Aorta (tissue), 5 donors: ENCODE results near the gene HEXIM2. TPM values are rescaled to one million over a fixed set of nuclear protein-coding genes. Genes with fewer than 3 reads are reported as not detected.
"Not testable (repeated sequence)": the region's sequence is repeated elsewhere in the genome, so short reads cannot be mapped to it uniquely, and the experiment has no call there.

ENCODE experiments used
- ATAC-seq: fragments of 200-7000 bp; cut with Tn5 transposase; one replicate; pipeline ENCODE4 v1.9.1; 2022; ENCODE audit warnings: moderate library complexity; ENCODE audit not compliant: low FRiP score
- DNase-seq, 2 donors: peaks; one replicate each; pipeline ENCODE4 v3.0.0-alpha.2; 2020
- H3K27ac ChIP-seq, 2 donors: one replicate each; pipeline ENCODE4 v1.5.1; 2013; ENCODE audit warnings: low read length in 2 of 2, mild to moderate bottlenecking in 2 of 2, moderate library complexity in 2 of 2, control low read depth in 1 of 2, inconsistent platforms in 1 of 2, low read depth in 1 of 2
- H3K27me3 ChIP-seq, 2 donors: one replicate each; pipeline ENCODE4 v1.6.1; 2013; ENCODE audit warnings: control low read depth in 1 of 2, low read length in 1 of 2, mild to moderate bottlenecking in 1 of 2, moderate library complexity in 1 of 2; ENCODE audit not compliant: insufficient read depth in 2 of 2, control insufficient read depth in 1 of 2
- H3K36me3 ChIP-seq, 2 donors: one replicate each; pipeline ENCODE4 v1.6.1; 2013; ENCODE audit warnings: control low read depth in 1 of 2, low read length in 1 of 2, mild to moderate bottlenecking in 1 of 2; ENCODE audit not compliant: insufficient read depth in 2 of 2, control insufficient read depth in 1 of 2
- H3K4me1 ChIP-seq, 2 donors: one replicate each; pipeline ENCODE4 v1.6.1; 2013; ENCODE audit warnings: low read length in 2 of 2, control low read depth in 1 of 2, mild to moderate bottlenecking in 1 of 2, moderate library complexity in 1 of 2; ENCODE audit not compliant: insufficient read depth in 2 of 2, control insufficient read depth in 1 of 2
- H3K4me3 ChIP-seq, 2 donors: one replicate each; pipeline ENCODE4 v1.5.1; 2013; ENCODE audit warnings: low read length in 2 of 2, control low read depth in 1 of 2, mild to moderate bottlenecking in 1 of 2
- H3K9me3 ChIP-seq: one replicate; pipeline ENCODE4 v1.6.1; 2013; ENCODE audit warnings: mild to moderate bottlenecking, low read length; ENCODE audit not compliant: control insufficient read depth
- WGBS, 2 donors: extraction: QIAGEN DNeasy Blood & Tissue Kit; methylation state at CpG; one replicate each; pipeline ENCODE4 v1.1.7; 2013; 5-methylcytosine and 5-hydroxymethylcytosine counted together
- intact Hi-C, 2 donors: fragments of 100-400 bp; cut with DNase I; formaldehyde crosslinking; loops; one replicate each; pipeline versions ENCODE4 v1.14.2 to v1.15.0; 2022
- polyA plus RNA-seq, 2 donors: library from polyadenylated mRNA; stranded (reverse); fragments of 200-250 nt; gene quantifications; one replicate each; pipeline ENCODE4 v1.2.3, GENCODE V29; 2013
- total RNA-seq, 2 donors: library from RNA; stranded (reverse); fragmentation: NEBNext Ultra II Directional; extraction: Animal tissue kit (Norgen Biotek cat#: 25700); gene quantifications; one replicate each; pipeline ENCODE4 v1.2.1, GENCODE V29; 2021
- donor health status: healthy with polysubstance abuse.
- donor health status: Bipolar disorder and iron deficiency.
- donor health status: DM: no; HTN: no; CAD: no.
- donor health status: DM: no; HTN: no; CAD: no.
- donor health status: DM: yes; HTN: yes; CAD: no.

The HEXIM2 gene
- total and polyA plus RNA-seq, 4 donors = 2.7 to 10.0 (median 5.2) TPM

DNA sequence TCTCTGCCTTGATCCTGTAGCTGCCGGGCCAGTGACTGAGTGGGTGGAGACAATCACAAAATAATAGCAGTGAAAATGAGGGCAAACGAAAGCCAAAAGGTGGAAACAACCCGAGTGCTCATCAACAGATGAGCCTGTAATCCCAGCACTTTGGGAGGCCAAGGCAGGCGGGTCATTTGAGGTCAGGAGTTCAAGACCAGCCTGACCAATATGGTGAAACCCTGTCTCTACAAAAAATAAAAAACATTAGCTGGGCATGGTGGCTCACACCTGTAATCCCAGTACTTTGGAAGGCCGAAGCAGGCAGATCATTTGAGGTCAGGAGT lies 36.9 kb upstream of the HEXIM2 start:
- H3K36me3 ChIP-seq, H3K9me3 ChIP-seq, ATAC-seq, H3K4me1 ChIP-seq, DNase-seq, H3K4me3 ChIP-seq, H3K27me3 ChIP-seq: not testable (repeated sequence)
- H3K27ac ChIP-seq = peak overlapping the region in 1 of 2 donors; percentile 19
- intact Hi-C loops = loop anchor here in 1 of 2 donors (2.0 kb wide), 1 partner anchor 64 kb away; the partner anchor contains the start of gene NMT1
- WGBS, 2 donors = 75 to 79% methylated on average over 5 of the region's 5 CpGs

DNA sequence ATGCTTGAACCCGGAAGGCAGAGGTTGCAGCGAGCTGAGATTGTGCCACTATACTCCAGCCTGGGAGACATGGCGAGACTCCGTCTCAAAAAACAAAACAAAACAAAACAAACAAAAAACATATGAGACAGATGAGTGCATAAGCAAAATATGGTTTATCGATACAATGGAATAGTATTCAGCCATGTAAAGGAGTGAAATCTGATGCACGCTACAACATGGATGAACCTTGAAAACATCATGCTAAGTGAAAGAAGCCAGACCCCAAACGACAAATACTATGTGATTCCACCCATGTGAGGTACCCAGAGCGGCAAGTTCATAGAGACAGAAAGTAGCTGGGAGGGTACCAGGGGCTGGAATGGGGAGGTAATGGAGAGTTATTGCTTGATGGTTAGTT lies 36.2 kb upstream of the HEXIM2 start:
- H3K27ac ChIP-seq = no peak overlapping the region
- ATAC-seq = no peak

DNA sequence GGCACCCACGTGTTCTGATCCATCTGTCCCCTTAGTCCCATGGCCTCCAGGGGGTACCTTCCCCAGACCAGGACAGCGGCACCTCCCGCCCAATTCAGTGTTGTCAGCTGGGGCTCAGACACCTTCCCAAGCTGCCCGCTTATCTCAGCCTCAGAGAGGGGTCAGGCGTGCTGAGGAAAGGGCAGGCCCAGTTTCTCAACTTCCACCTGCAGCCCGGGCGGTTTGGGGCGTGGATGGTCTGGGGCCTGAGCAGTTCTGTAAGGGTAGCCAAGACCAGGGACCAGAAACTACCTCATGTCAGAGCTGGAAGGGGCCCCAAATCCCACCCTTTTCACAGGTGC lies 34.5 kb upstream of the HEXIM2 start:
- H3K36me3 ChIP-seq = no peaks in the 10 kb centered on the region
- no peaks in the 10 kb centered on the region for H3K27me3 ChIP-seq
- H3K9me3 ChIP-seq = no peaks in the 10 kb centered on the region
- no peak overlapping the region for H3K4me3 ChIP-seq
- WGBS, 2 donors = 84 to 85% methylated on average over 8 of the region's 8 CpGs
- DNase-seq (peak in 1 of 2 donors; percentile 46), ATAC-seq (no peak)
- intact Hi-C loops = no loop called here
- H3K27ac ChIP-seq = peak overlapping the region; percentile 29 to 97
- peaks cover 0 to 3% of the 10 kb centered on the region in 2 donors for H3K4me1 ChIP-seq

More for the DNA sequence above, 36.2 kb upstream of the HEXIM2 start:
- no peaks in the 10 kb centered on the region for H3K36me3 ChIP-seq
- no peaks in the 10 kb centered on the region for H3K27me3 ChIP-seq
- WGBS, 2 donors = 96 to 97% methylated on average over 8 of the region's 8 CpGs
- peaks cover 0 to 3% of the 10 kb centered on the region in 2 donors for H3K4me1 ChIP-seq
- H3K4me3 ChIP-seq = no peak overlapping the region
- H3K9me3 ChIP-seq = no peaks in the 10 kb centered on the region
- intact Hi-C loops = loop anchor here in 1 of 2 donors (2.0 kb wide), 1 partner anchor 65 kb away; the partner anchor contains the start of gene NMT1
- no peak for DNase-seq

DNA sequence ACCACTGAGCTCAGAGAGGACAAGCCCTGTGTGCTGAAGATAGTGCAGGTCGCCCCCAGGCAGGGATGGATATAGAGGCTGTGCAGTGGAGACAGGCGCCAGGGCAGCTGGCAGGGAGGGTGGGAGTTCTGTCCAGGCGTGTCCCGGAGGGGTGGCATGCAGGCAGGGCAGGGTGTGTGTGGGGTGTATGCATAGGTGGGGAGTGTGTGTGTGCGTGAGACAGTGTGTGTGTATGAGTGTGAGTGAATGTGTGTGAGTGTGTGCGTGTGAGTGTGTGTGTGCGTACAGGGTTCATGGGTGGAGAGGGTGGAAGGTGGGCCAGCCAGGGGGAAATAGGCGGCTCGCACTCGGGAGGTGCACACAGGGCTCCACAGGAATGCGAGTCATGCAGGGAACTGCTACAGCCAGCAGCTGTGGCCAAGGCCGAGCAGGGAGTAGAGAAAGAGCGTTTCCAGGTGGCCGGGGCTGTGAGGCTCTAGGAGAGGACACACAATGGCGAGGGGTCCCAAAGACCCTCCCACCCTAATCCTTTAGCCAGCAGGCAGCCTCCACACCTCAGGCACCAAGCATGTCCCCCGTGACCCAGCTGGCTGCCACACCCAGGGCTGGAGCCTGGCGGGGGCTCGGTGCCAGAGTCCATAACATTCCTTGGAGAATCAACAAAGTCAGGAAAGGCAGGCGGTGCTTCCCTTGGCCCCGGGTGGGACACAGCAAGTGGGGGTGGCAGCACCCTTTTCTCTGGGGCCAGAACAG lies 34.0 kb upstream of the HEXIM2 start:
- Histone ChIP-seq H3K27ac (peak overlapping the region; percentile 57 to 97), H3K27me3 (no peaks in the 10 kb centered on the region), H3K4me3 (no peak overlapping the region), H3K4me1 (peaks cover 0 to 3% of the 10 kb centered on the region in 2 donors), H3K36me3 (no peaks in the 10 kb centered on the region), H3K9me3 (no peaks in the 10 kb centered on the region)
- WGBS, 2 donors = 4 to 9% methylated on average over 20 of the region's 20 CpGs
- DNase-seq (peak; percentile 87 to 88), ATAC-seq (peak; percentile 9)
- intact Hi-C loops = no loop called here

DNA sequence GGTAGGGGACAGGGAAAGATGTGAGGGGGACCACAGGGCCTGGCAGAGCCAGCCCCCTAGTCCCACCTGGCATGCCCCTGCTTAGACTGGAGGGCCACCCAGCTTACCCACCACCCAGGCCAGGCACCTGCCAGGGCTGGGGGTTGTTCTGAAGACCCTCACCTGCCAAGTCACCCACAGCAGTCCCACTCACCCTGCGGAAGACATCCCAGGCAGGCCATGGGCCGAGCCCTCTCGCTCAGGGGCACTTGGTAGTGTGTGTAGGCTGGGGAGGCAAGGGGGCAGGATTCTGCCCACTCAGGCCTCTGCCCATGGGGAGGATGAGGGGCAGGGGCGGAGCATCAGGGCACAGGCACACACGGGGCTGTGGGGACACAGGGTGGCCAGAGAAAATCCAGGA lies 33.3 kb upstream of the HEXIM2 start:
- intact Hi-C loops = no loop called here

DNA sequence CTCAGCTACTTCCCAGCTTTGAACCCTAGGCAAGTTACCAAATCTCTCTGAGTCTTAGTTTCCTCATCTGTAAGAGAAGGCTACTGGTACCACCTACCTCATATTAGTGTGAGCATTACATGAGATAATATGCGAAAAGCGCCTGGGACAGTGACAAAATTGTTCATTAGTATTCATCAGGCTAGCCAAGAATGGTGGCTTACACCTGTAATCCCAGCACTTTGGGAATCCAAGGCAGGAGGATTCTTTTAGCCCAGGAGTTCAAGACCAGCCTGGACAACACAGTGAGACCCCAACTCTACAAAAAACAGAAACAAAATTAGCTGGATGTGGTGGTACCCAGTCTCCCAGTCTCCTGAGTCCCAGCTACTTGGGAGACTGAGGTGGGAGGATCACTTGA lies 32.7 kb upstream of the HEXIM2 start:
- ATAC-seq = no peak
- Histone ChIP-seq H3K36me3 (no peaks in the 10 kb centered on the region), H3K9me3 (no peaks in the 10 kb centered on the region), H3K27ac (peak overlapping the region; percentile 57 to 66), H3K4me3 (no peak overlapping the region), H3K4me1 (peaks cover 0 to 3% of the 10 kb centered on the region in 2 donors), H3K27me3 (no peaks in the 10 kb centered on the region)
- 88 to 92% methylated on average over 2 of the region's 2 CpGs for WGBS, 2 donors
- DNase-seq = no peak
- intact Hi-C loops = no loop called here

More for the DNA sequence above, 33.3 kb upstream of the HEXIM2 start:
- peak in 1 of 2 donors; percentile 50 for DNase-seq
- no peak overlapping the region for H3K4me3 ChIP-seq
- H3K9me3 ChIP-seq = no peaks in the 10 kb centered on the region
- 10 to 17% methylated on average over 5 of the region's 5 CpGs for WGBS, 2 donors
- no peaks in the 10 kb centered on the region for H3K36me3 ChIP-seq
- H3K27ac ChIP-seq = peak overlapping the region; percentile 57 to 97
- H3K4me1 ChIP-seq = peaks cover 0 to 3% of the 10 kb centered on the region in 2 donors
- H3K27me3 ChIP-seq = no peaks in the 10 kb centered on the region
- no peak for ATAC-seq

DNA sequence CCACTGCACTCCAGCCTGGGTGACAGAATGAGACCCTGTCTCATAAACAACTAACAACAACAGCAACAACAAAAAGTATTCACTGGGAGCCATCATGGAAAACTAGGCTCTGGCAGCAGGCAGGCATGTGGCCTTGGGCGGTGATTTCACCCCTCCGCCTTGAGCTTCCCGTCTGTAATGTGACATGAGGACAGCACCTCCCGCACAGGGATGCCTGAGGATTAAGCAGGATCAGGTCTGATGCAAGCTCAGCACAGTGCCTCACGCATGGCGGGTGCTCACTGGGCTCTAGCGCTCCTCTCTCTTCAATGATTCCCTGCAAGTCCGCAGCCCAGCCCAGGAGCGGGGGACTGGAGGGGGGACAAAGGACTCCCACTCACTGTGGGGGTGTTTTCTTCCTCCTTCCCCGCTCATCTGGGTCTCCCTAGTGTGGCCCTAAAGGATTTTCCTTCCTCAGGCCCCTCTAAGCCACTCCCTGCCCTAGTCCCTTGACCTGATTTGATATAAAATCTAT lies 32.2 kb upstream of the HEXIM2 start:
- intact Hi-C loops = no loop called here
- Histone ChIP-seq H3K27me3 (no peaks in the 10 kb centered on the region), H3K27ac (peak overlapping the region; percentile 57 to 66), H3K9me3 (no peaks in the 10 kb centered on the region), H3K4me1 (peaks cover 0 to 3% of the 10 kb centered on the region in 2 donors), H3K4me3 (no peak overlapping the region), H3K36me3 (no peaks in the 10 kb centered on the region)
- 74 to 75% methylated on average over 10 of the region's 10 CpGs for WGBS, 2 donors
- no peak for DNase-seq
- no peak for ATAC-seq

DNA sequence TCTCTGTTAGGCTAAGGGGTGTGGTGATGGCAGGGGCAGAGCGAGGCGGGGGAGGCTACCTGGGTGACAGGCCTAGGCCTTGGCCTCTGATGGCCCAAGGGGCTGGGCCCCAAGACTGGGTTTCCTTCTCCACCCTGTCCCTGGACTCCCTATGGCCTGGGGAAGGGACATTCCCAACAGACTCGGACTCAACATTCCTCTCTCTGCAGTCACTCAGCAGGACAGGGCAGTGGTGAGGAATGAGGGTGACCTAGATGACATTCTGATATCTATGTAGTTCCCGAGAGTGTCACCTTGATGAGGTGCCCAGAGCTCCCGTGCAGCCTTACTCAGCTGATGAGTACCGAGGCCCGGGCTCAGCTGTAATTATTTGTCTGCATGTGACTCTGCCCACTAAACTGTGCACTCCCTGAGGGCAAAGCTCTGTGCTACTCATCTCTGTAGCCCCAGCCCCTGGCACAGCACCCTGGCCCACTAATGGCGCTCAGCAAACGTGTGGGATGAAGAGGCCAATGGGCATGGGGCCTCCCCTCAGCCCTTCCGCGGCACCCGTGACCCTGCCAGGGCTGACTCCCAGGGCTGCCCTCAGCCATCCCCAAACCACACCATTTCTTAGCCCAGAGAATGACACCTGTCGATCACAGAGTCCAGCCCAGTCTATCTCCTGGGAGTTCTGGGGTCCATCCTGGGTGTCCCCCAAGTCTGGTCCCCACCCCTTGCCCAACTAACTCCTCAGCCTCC lies 31.6 kb upstream of the HEXIM2 start:
- DNase-seq = no peak
- ATAC-seq = no peak
- no peaks in the 10 kb centered on the region for H3K27me3 ChIP-seq
- peaks cover 0 to 3% of the 10 kb centered on the region in 2 donors for H3K4me1 ChIP-seq
- intact Hi-C loops = loop anchor here (5.0 to 10.0 kb wide), 4 partner anchors 33 to 355 kb away; no protein-coding TSS in a partner anchor
- 57 to 67% methylated on average over 13 of the region's 13 CpGs for WGBS, 2 donors
- H3K36me3 ChIP-seq = no peaks in the 10 kb centered on the region
- no peaks in the 10 kb centered on the region for H3K9me3 ChIP-seq
- peak overlapping the region in 1 of 2 donors; percentile 66 for H3K27ac ChIP-seq
- no peak overlapping the region for H3K4me3 ChIP-seq
